ENCODE measurements around the gene SERP2.

DNA sequence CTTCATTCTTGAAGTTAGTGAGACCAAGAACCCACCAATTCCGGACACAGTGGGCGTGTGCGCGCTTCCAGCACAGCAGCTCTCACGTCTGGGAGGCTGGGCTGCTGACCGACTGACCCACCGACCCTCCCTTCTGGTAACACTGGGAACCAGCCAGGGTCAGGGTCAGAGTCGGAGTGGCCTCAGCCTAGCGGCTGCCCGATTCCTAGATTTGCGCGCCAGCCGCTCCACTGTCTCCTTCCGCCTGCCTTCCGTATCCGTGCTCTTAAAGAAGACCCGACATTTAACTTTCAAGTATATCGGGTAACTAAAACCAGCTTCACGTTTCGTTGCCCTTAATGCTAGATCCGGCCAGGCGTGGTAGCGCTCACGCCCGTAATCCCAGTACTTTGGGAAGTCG, 41.1 kb downstream of the SERP2 start:
- no peak for TF ChIP-seq CTCF (IDR thresholded peaks at IDR 0.05; ENCODE audit: insufficient read depth, low read depth, low read length)
- no peak for TF ChIP-seq EZH2 (IDR thresholded peaks at IDR 0.05; ENCODE audit: insufficient read depth, low read length)
